Measurements from ENCODE around the gene TOMM6. TPM values are rescaled to one million over a fixed set of nuclear protein-coding genes. Genes with fewer than 3 reads are reported as not detected.

Gene TOMM6
- 80.9 and 120 TPM in 2 replicates for total RNA-seq

DNA sequence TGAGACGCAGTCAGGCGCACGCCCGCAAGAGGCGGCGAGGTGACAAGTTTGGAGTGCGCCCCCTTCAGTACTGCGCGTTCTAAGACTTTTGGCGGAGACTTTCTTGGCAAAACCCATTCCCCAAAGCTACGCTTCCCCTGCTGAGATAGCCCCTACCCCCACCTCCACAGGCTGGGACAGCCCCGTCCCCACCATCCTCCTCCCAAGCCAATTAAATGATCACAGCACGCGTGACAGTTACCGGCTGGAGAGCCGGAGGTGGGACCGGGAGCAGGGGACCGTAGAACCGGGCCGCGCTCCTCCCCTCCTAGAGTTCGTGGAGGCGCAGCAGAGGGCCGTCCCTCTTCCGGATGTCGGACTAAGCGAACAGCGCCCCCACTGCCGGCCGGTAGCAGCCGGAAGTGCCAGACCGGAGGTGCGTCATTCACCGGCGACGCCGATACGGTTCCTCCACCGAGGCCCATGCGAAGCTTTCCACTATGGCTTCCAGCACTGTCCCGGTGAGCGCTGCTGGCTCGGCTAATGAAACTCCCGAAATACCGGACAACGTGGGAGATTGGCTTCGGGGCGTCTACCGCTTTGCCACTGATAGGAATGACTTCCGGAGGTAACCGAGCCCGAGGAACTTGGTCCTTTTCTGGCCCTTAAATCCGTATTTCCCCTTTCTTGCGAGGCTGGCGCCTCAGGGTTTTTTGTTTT lies at the start of gene TOMM6:
TOMM6 (plus strand) TSS at position 476 of the 699 bp plus-strand sequence; CDS start at position 480, 4 bp downstream.

DNA sequence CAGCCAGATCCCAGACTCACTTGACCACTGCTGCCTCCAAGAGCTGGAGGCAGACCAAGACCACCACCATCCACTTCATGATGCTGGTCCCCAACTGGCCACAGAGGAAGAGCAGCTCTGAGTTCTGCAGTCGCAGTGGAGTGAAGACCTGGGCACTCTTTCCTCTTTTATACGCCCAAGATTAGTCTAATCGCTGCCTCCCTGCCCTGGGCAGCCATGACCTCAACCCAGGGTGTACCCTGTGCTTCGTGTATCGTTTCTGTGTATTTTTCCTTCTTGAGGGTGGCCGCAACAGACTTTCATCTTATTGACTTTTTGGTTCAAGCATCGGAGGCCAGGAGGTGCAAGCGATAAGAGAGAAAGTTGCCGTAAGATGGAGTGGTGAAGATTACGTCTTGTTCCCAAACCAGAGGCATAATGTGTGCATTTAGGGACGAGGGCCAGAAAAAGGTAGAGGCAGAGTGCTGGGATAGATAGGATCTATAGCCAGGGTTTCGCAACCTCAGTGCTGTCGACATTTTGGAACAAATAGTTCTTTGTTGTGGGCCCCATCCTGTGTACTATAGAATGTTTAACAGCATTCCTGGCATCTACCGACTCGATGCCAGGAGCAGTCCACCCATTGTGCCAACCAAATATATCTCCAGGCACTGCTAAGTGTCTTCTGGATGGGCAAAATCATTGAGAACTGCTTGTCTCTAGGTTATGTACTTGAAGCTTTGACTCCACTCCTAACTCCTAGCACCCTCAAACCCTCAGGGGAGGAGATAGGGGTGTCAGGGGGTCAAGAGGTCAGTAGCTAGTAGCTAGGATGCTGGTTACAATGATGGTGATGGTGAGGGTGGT lies 40.0 kb upstream of the TOMM6 start, which contains the start of gene PGC:
PGC (minus strand) TSS at position 142 of the 846 bp plus-strand sequence; CDS start at position 79, 63 bp downstream.

DNA sequence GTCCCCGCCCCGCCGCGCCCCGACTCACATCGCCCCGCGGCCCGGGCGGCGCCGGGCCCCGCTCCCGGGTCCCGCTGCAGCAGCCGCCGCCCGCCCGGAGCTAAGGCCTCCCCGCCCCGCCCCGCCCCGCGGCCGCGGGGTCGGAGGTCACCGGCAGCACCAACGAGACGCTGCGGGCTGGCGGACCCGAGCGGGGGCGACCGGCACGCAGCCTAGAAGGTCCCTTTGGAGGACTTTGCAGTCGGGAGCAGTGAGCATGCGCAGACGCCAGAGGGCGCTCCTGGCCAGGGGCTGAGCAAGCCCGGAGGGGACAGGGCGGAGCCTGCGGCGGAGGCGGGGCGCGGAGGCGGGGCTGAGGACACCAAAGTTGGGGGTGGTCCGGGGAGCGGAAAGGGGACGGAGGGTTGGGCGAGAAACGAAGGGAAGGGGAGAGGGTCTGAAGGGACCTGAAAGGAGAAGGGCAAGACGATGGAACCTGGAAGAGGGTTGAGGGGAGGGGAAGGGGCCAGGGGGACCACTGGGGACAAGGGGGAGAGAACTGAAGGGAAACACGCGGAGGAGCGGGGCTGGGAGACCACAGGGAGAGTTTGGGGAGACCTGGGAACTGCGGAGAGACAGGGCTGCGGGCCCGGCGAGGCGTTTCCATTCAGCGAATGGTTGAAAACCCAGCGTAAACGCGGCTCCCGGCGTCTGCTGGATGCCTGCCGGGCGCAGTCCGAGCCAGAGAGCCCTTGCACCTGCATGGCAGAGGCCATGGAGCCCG lies 7.5 kb upstream of the TOMM6 start, which contains the start of gene FRS3:
FRS3 (minus strand) TSS at position 113 of the 763 bp plus-strand sequence. CDS start 2,913 bp downstream, outside the sequence.

DNA sequence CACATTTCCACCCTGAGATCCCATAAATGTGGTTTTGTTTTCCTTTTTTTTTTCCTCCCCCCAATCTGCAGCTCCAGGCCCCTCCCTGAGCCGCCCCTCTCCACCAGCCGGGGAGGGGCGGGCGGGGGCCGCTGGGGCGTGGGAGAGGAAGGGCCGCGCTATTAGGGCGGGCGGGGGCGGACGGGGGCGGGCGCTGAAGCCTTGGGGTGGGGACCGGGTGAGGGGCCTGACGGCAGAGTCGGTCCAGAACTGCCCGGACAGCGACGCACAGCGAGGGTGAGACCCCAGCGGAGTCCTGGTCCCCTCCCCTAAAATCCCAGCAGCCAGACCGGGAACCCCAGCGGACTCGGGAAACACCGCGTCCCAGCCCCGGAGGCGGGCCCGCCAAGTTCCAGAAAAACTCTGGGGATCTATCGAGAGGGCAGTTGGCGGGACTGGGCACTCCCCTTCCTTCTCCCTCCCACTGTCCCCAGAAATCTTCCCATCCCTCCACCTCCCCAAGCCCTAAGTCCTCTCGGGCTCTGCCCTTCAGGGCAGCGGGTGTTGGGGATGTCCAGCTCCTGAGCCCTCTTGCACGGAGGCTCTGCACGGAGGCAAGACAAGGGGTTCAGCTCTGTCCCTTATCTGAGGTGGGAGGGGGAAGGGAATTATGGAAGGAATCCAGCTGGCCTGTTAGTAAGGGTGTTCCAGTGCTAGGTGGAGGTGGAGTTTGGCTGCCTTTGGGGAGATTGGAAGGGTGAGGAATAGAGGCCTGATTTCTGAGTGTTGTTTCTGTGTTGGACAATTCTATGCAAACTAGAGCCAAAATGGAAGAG lies 6.7 kb upstream of the TOMM6 start, which contains the start of gene PRICKLE4:
PRICKLE4 (plus strand) TSS at position 232 of the 815 bp plus-strand sequence. CDS start 2,692 bp downstream, outside the sequence.

Small RNA genes lying within 50 kb of the gene (small RNA-seq; reads per million reads assigned to genes)
- gene AL365205.2 (not detected), gene AL365205.3 (not detected), gene RF00393 (not detected)

Other genes with a start within 250 kb of the TOMM6 start
- gene FOXP4, start 241.3 kb upstream of the TOMM6 start, total RNA-seq = 3.5 and 4.6 TPM in 2 replicates
- gene MDFI, start 149.2 kb upstream of the TOMM6 start, total RNA-seq = 223 and 402 TPM in 2 replicates
- 4.2 and 5.5 TPM in 2 replicates for gene TFEB, start 52.1 kb upstream of the TOMM6 start, total RNA-seq
- not detected in 2 replicates for gene PGC, start 40.3 kb upstream of the TOMM6 start, total RNA-seq
- 2.7 TPM in 2 replicates for gene FRS3, start 7.8 kb upstream of the TOMM6 start, total RNA-seq
- 0.65 and 5.5 TPM in 2 replicates for gene PRICKLE4, start 6.9 kb upstream of the TOMM6 start, total RNA-seq
- gene USP49, start 107.7 kb downstream of the TOMM6 start, total RNA-seq = 2.9 and 6.7 TPM in 2 replicates
- gene MED20, start 133.4 kb downstream of the TOMM6 start, total RNA-seq = 33.0 and 49.7 TPM in 2 replicates
- 8.0 and 14.1 TPM in 2 replicates for gene BYSL, start 133.8 kb downstream of the TOMM6 start, total RNA-seq
- gene CCND3, start 154.1 kb downstream of the TOMM6 start, total RNA-seq = 143 and 151 TPM in 2 replicates

All from placental epithelial cell (primary cell).